Suprapubic skin (tissue), 2 donors: ENCODE data around the gene SYT12.

Source experiments
- EP300 ChIP-seq: sonication (generic); formaldehyde crosslinking; IDR thresholded peaks from one replicate; pipeline ENCODE4 v1.6.1; 2017; ENCODE audit warnings: antibody characterized with exemption
- POLR2A ChIP-seq, 2 donors: fragments of 450-650 bp; IDR thresholded peaks; one replicate each; pipeline ENCODE4 v1.6.1; 2017; ENCODE audit warnings: antibody characterized with exemption in 2 of 2, mild to moderate bottlenecking in 2 of 2, moderate library complexity in 2 of 2

DNA sequence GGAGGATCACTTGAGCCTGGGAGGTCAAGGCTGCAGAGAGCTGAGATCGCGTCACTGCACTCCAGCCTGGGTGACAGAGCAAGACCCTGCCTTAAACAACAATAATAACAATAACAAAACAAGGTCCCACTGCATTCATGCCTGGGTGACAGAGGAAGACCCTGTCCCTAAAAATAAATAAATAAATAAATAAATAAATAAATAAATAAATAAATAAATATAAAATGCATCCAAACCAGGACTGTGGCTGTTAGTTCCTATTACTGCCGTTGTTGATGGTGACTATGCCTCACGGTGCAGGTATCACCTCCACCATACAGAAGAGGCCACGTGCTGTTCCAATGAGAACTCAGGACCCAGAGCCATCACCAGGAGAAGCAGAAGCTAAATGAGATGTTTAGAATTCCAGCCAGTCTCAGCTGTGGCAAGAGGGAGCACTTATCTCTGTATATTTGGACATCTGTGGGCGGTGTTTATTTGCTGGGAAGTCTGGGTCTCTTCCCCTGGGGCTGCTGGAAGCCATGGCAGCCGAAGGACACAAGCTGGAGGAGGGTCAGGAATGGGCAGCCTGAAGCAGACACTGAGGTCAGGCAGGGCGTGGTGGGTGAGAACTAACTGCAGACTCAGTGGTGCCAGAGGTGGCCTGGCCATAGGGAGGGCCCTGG lies 26.2 kb upstream of the SYT12 start:
- no peak for TF ChIP-seq EP300
- no peak for TF ChIP-seq POLR2A (IDR thresholded peaks at IDR 0.05)
